ENCODE results near the gene PSEN1. TPM values are rescaled to one million over a fixed set of nuclear protein-coding genes. Genes with fewer than 3 reads are reported as not detected.

The PSEN1 gene
- 18.7 and 21.1 TPM in 2 replicates for total RNA-seq (2014; rRNA removed; shearing (Covaris generic))

DNA sequence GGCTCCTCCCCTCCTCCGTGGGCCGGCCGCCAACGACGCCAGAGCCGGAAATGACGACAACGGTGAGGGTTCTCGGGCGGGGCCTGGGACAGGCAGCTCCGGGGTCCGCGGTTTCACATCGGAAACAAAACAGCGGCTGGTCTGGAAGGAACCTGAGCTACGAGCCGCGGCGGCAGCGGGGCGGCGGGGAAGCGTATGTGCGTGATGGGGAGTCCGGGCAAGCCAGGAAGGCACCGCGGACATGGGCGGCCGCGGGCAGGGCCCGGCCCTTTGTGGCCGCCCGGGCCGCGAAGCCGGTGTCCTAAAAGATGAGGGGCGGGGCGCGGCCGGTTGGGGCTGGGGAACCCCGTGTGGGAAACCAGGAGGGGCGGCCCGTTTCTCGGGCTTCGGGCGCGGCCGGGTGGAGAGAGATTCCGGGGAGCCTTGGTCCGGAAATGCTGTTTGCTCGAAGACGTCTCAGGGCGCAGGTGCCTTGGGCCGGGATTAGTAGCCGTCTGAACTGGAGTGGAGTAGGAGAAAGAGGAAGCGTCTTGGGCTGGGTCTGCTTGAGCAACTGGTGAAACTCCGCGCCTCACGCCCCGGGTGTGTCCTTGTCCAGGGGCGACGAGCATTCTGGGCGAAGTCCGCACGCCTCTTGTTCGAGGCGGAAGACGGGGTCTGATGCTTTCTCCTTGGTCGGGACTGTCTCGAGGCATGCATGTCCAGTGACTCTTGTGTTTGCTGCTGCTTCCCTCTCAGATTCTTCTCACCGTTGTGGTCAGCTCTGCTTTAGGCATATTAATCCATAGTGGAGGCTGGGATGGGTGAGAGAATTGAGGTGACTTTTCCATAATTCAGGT is at the start of gene PSEN1:
PSEN1 (plus strand) TSS at position 121 of the 839 bp plus-strand sequence. CDS start 11,513 bp downstream, outside the sequence.

DNA sequence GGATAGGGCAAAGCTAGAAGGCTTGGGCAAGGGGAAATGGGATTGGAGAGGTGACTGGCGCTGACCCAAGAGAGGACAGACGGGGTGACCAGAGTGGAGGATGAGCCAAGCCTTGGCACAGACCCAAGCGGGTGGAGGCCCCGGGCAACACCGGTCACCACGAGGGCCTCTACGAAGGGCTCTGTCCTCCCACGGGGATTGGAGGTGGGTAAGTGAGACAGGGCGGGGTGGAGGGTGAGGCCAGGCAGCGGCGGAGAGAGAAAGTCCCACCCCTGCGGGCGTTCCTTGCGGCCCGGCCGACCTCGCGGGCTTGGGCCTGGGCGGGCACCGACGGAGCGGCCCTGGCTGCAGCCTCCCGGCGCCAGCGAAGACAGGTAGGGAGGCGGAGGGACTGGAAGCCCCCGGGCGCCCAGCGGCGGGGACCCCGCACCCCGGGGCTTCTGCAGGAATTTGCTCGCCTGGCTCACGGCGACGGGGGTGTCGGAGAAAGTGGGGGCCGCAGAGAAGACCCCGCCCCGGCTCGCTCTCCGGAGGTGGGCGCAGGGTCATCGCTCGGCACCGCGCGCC is 101.0 kb downstream of the PSEN1 start, which contains the start of gene PAPLN:
PAPLN (plus strand) TSS at position 288 of the 567 bp plus-strand sequence. CDS start 2,273 bp downstream, outside the sequence.

Small RNA genes within 50 kb of the gene (small RNA-seq; reads per million reads assigned to genes)
- gene AC004858.1 (not detected), gene RNU6-419P (not detected)

Other genes starting within 250 kb of the PSEN1 start
- 0.60 and 1.6 TPM in 2 replicates for gene DPF3, start 242.4 kb upstream of the PSEN1 start, total RNA-seq (2014; rRNA removed; shearing (Covaris generic))
- 15.9 and 20.6 TPM in 2 replicates for gene DCAF4, start 210.0 kb upstream of the PSEN1 start, total RNA-seq (2014; rRNA removed; shearing (Covaris generic))
- 3.9 and 4.5 TPM in 2 replicates for gene ZFYVE1, start 109.4 kb upstream of the PSEN1 start, total RNA-seq (2014; rRNA removed; shearing (Covaris generic))
- gene RBM25, start 78.0 kb upstream of the PSEN1 start, total RNA-seq (2014; rRNA removed; shearing (Covaris generic)), result 35.5 and 41.7 TPM in 2 replicates
- gene PAPLN, start 101.0 kb downstream of the PSEN1 start, total RNA-seq (2014; rRNA removed; shearing (Covaris generic)), result 4.2 and 4.4 TPM in 2 replicates